Umbilical cord (tissue), 2 donors: ENCODE results near the gene CIB2. TPM values are rescaled to one million over a fixed set of nuclear protein-coding genes. Genes with fewer than 3 reads are reported as not detected.

ENCODE experiments used
- DNase-seq: peaks from one replicate; pipeline ENCODE4 v3.0.0-alpha.2; 2015; ENCODE audit warnings: low spot score
- total RNA-seq: library from RNA; depleted of rRNA; stranded (reverse); fragments of >200 nt; gene quantifications from one replicate; pipeline ENCODE4 v1.2.3, GENCODE V29; 2014; ENCODE audit warnings: low replicate concordance; ENCODE audit not compliant: insufficient read depth

Gene CIB2
- total RNA-seq, 1 donor from 2014 or later, result 8.4 TPM

GRCh38 chr15:78149068-78149804 is 18.0 kb upstream of the CIB2 start, which contains the start of gene IDH3A:
IDH3A (plus strand) TSS chr15:78149362; CDS start chr15:78149404, 42 bp downstream.
- DNase-seq, result peak; percentile 98

GRCh38 chr15:78148392-78149067 is 17.3 kb upstream of the CIB2 start:
- DNase-seq, result no peak

- no peak for DNase-seq
Measured at GRCh38 chr15:78147566-78147965, 16.3 kb upstream of the CIB2 start.

- peak; percentile 37 for DNase-seq
Measured at GRCh38 chr15:78146425-78147154, 15.3 kb upstream of the CIB2 start.

- no peak for DNase-seq
Measured at GRCh38 chr15:78142332-78142731, 11.1 kb upstream of the CIB2 start.

GRCh38 chr15:78140292-78140691 is 9.0 kb upstream of the CIB2 start:
- no peak for DNase-seq

- no peak for DNase-seq
Measured at GRCh38 chr15:78139578-78139977, 8.3 kb upstream of the CIB2 start.

GRCh38 chr15:78133801-78134200 is 2.6 kb upstream of the CIB2 start:
- peak; percentile 50 for DNase-seq

- no peak for DNase-seq
Measured at GRCh38 chr15:78130466-78131294, 565 bp downstream of the CIB2 start.

GRCh38 chr15:78129751-78130287 is 1.4 kb downstream of the CIB2 start:
- no peak for DNase-seq

GRCh38 chr15:78129077-78129750 is 2.0 kb downstream of the CIB2 start:
- DNase-seq, result no peak

- no peak for DNase-seq
Measured at GRCh38 chr15:78127882-78128281, 3.4 kb downstream of the CIB2 start.

- no peak for DNase-seq
Measured at GRCh38 chr15:78125267-78125666, 6.0 kb downstream of the CIB2 start.

GRCh38 chr15:78120523-78120922 is 10.7 kb downstream of the CIB2 start:
- DNase-seq, result no peak

GRCh38 chr15:78112551-78112950 is 18.7 kb downstream of the CIB2 start:
- no peak for DNase-seq

GRCh38 chr15:78111788-78112187 is 19.5 kb downstream of the CIB2 start:
- DNase-seq, result no peak

GRCh38 chr15:78110916-78111475 is 20.2 kb downstream of the CIB2 start:
- DNase-seq, result no peak

- no peak for DNase-seq
Measured at GRCh38 chr15:78110096-78110495, 21.1 kb downstream of the CIB2 start.

- DNase-seq, result no peak
Measured at GRCh38 chr15:78109156-78109555, 22.1 kb downstream of the CIB2 start.
